Activated T-cell treated with anti-CD3 and anti-CD28 coated beads, Interleukin-2, amount 50 U/mL, for 4 hours (primary cell): ENCODE measurements around the gene IMP3. TPM values are rescaled to one million over a fixed set of nuclear protein-coding genes. Genes with fewer than 3 reads are reported as not detected.

Source experiments
- ATAC-seq, 2 donors: fragments of 200-7000 bp; cut with Tn5 transposase; one replicate each; pipeline ENCODE4 v1.10.0; 2021
- DNase-seq: peaks from one replicate; pipeline ENCODE4 v3.0.0-alpha.2; 2020
- H3K27me3 Mint-ChIP-seq: one replicate; pipeline ENCODE4 v1.8.0; 2021; ENCODE audit warnings: low read depth, mixed read lengths
- H3K36me3 Mint-ChIP-seq: one replicate; pipeline ENCODE4 v1.8.0; 2022; ENCODE audit warnings: mixed read lengths; ENCODE audit not compliant: insufficient read depth
- H3K4me1 Mint-ChIP-seq: one replicate; pipeline ENCODE4 v1.8.0; 2021; ENCODE audit warnings: low read depth, mixed read lengths
- H3K4me3 Mint-ChIP-seq: one replicate; pipeline ENCODE4 v1.8.0; 2021; ENCODE audit warnings: mild to moderate bottlenecking, moderate library complexity, mixed read lengths
- H3K9me3 Mint-ChIP-seq: one replicate; pipeline ENCODE4 v1.8.0; 2021; ENCODE audit warnings: mixed read lengths
- total RNA-seq, 3 donors: library from RNA; stranded (reverse); gene quantifications; one replicate each; pipeline ENCODE4 v1.2.1, GENCODE V29; 2021

The IMP3 gene
- total RNA-seq, 3 donors from 2014 or later = 133 to 156 (median 142) TPM

DNA sequence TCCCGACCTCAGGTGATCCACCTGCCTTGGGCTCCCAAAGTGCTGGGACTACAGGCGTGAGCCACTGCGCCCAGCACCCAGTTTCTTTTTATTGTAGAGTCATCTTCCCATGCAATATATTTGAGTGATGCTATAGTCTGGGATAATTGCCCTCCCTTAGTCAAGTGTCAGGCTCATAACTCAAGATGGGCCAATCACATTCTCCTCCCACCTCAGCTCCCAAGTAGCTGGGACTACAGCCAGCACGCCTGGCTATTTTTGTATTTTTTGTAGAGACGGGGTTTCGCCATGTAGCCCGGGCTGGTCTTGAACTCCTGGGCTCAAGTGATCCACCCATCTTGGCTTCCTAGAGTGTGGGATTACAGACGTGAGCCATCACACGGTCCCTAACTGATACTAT, 45.7 kb downstream of the IMP3 start:
- Mint-ChIP-seq H3K4me3 (no peak overlapping the region), H3K4me1 (peaks cover 26% of the 10 kb centered on the region), H3K36me3 (peaks cover 41% of the 10 kb centered on the region), H3K9me3 (no peaks in the 10 kb centered on the region), H3K27me3 (no peaks in the 10 kb centered on the region)
- ATAC-seq = no peak
- no peak for DNase-seq

DNA sequence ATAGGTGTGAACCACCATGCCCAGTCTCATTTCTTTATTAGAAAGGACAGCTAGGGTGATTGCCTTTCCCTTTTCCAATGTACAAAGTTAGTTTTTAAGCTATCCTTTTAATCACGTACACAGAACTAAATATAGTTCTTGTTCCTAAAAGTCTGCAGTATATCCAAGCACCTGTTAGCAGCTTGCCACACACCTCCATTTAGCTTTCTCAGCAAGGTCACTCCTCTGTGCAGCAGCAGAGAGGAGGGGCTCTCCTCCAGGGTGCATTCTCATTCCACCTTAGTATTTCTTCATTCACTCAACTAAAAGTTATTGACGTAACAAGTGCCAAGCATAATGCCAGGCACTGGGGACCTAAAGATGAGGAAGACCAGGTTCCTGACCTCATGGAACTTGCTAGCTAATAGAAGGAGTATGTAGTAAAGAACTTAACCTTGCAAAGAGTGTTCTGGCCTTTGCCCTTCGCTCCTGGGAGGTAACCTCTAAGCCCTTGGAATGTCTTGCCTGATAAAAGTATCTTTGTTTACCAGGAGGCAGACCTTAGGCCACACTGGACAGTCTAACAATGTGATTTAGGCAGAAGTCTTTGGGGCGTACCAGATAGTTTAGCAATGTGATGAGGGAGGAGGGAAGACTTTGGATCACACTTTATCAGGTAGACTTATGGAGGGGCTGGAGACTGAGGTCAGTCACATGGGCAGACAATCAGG, 48.2 kb downstream of the IMP3 start:
- H3K4me3 Mint-ChIP-seq = no peak overlapping the region
- no peak for ATAC-seq
- H3K4me1 Mint-ChIP-seq = peaks cover 8% of the 10 kb centered on the region
- H3K36me3 Mint-ChIP-seq = peaks cover 28% of the 10 kb centered on the region
- H3K27me3 Mint-ChIP-seq = no peaks in the 10 kb centered on the region
- H3K9me3 Mint-ChIP-seq = no peaks in the 10 kb centered on the region
- no peak for DNase-seq

DNA sequence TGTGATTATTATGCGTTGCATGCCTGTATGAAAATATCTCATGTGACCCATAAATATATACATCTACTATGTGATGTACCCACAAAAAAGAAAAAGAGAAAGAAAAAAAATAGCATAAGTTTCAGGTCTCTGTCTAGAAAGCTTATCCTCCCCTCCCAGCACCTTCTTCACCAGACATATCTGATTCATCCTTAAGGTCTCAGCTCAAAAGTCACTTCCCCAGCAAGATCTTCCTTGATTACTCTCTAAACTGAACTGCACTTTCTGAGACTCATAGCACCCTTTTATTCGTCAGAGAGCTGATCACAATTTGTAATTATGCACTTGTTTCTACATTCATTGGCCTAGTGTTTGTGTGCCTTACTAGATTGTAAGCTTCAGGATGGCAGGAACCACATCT, 49.8 kb downstream of the IMP3 start:
- ATAC-seq (peak in 1 of 2 donors; percentile 53), DNase-seq (no peak)
- H3K36me3 Mint-ChIP-seq = peaks cover 22% of the 10 kb centered on the region
- no peaks in the 10 kb centered on the region for H3K27me3 Mint-ChIP-seq
- no peaks in the 10 kb centered on the region for H3K9me3 Mint-ChIP-seq
- peaks cover 7% of the 10 kb centered on the region for H3K4me1 Mint-ChIP-seq
- no peak overlapping the region for H3K4me3 Mint-ChIP-seq

Other genes with a start within 250 kb of the IMP3 start
- gene SIN3A, start 188.5 kb downstream of the IMP3 start, total RNA-seq = 10 to 100 TPM; 77.8 to 79.2 (median 78.8) TPM
- gene PTPN9, start 60.9 kb downstream of the IMP3 start, total RNA-seq = 10 to 100 TPM; 11.2 to 14.9 (median 14.4) TPM
- gene SNUPN, start 14.5 kb downstream of the IMP3 start, total RNA-seq = 10 to 100 TPM; 32.1 to 35.7 (median 32.8) TPM
- gene SNX33, start 7.7 kb upstream of the IMP3 start, total RNA-seq = 1 to 10 TPM; 2.4 to 3.4 (median 2.5) TPM
- gene CSPG4, start 72.6 kb upstream of the IMP3 start, total RNA-seq = under 1 TPM in 1 of 3 donors, not detected in 2; 0.03 TPM
- 10 to 100 TPM; 11.8 to 14.2 (median 13.3) TPM for gene UBE2Q2, start 203.2 kb upstream of the IMP3 start, total RNA-seq